Astrocyte (in vitro differentiated cells and primary cell): Measurements from ENCODE around the gene ZMYM1. TPM values are rescaled to one million over a fixed set of nuclear protein-coding genes. Genes with fewer than 3 reads are reported as not detected.

Experiments
- DNase-seq: peaks from one replicate; pipeline ENCODE4 v3.0.0-alpha.2; 2010; ENCODE audit warnings: low read depth
- FAIRE-seq: peaks from 2 replicates; lab custom pipeline; 2011; peaks lifted over from hg19 to GRCh38; lab: Jason Lieb, UNC
- H2AFZ ChIP-seq: 2 replicates; pipeline ENCODE4 v1.6.0; 2012; ENCODE audit warnings: low read depth, low read length, inconsistent platforms
- H3K27ac ChIP-seq: 2 replicates; pipeline ENCODE4 v1.5.1; 2011; ENCODE audit warnings: low read depth, low read length, inconsistent platforms
- H3K27me3 ChIP-seq: 2 replicates; pipeline ENCODE4 v1.6.0; 2011; ENCODE audit warnings: low read length, inconsistent platforms; ENCODE audit not compliant: insufficient read depth
- H3K36me3 ChIP-seq: 2 replicates; pipeline ENCODE4 v1.5.1; 2011; ENCODE audit warnings: low read length, inconsistent platforms; ENCODE audit not compliant: insufficient read depth
- H3K4me1 ChIP-seq: 2 replicates; pipeline ENCODE4 v1.5.1; 2011; ENCODE audit warnings: low read length, inconsistent platforms; ENCODE audit not compliant: insufficient read depth
- H3K4me2 ChIP-seq: 2 replicates; pipeline ENCODE4 v1.6.0; 2012; ENCODE audit warnings: low read length, inconsistent platforms
- H3K4me3 ChIP-seq: 2 replicates; pipeline ENCODE4 v1.5.1; 2011; ENCODE audit warnings: low read depth, mild to moderate bottlenecking, low read length, inconsistent platforms; ENCODE audit not compliant: insufficient read depth
- H3K79me2 ChIP-seq: 2 replicates; pipeline ENCODE4 v1.6.0; 2012; ENCODE audit warnings: mild to moderate bottlenecking, low read length, inconsistent platforms; ENCODE audit not compliant: insufficient read depth
- H3K9ac ChIP-seq: 2 replicates; pipeline ENCODE4 v1.6.0; 2012; ENCODE audit warnings: mild to moderate bottlenecking, low read length, inconsistent platforms
- H3K9me3 ChIP-seq: 2 replicates; pipeline ENCODE4 v1.5.1; 2012; ENCODE audit warnings: low read depth, mild to moderate bottlenecking, low read length, inconsistent platforms; ENCODE audit not compliant: insufficient read depth
- H4K20me1 ChIP-seq: 2 replicates; pipeline ENCODE4 v1.6.0; 2012; ENCODE audit warnings: low read length, inconsistent platforms; ENCODE audit not compliant: insufficient read depth
- H3K27ac Mint-ChIP-seq: one replicate; pipeline ENCODE4 v1.8.0; 2021; ENCODE audit warnings: mild to moderate bottlenecking, mixed read lengths; ENCODE audit not compliant: unreplicated experiment
- H3K27me3 Mint-ChIP-seq: one replicate; pipeline ENCODE4 v1.8.0; 2021; ENCODE audit warnings: low read depth, mixed read lengths; ENCODE audit not compliant: unreplicated experiment
- H3K36me3 Mint-ChIP-seq: one replicate; pipeline ENCODE4 v1.8.0; 2021; ENCODE audit warnings: low read depth, mixed read lengths; ENCODE audit not compliant: unreplicated experiment
- H3K4me1 Mint-ChIP-seq: one replicate; pipeline ENCODE4 v1.8.0; 2021; ENCODE audit warnings: low read depth, mixed read lengths; ENCODE audit not compliant: unreplicated experiment
- H3K4me3 Mint-ChIP-seq: one replicate; pipeline ENCODE4 v1.8.0; 2021; ENCODE audit warnings: mild to moderate bottlenecking, moderate library complexity, mixed read lengths; ENCODE audit not compliant: unreplicated experiment
- H3K9me3 Mint-ChIP-seq: one replicate; pipeline ENCODE4 v1.8.0; 2021; ENCODE audit warnings: mild to moderate bottlenecking, mixed read lengths; ENCODE audit not compliant: unreplicated experiment
- EZH2 ChIP-seq: IDR thresholded peaks from 2 replicates; pipeline ENCODE4 v1.6.1; 2012; ENCODE audit warnings: mild to moderate bottlenecking, low read length, inconsistent platforms; ENCODE audit not compliant: insufficient read depth
- total RNA-seq: library from RNA; stranded (reverse); gene quantifications from 2 replicates; pipeline ENCODE4 v1.2.1, GENCODE V29; 2021
- TF ChIP-seq, protein P1 (sequence below): IDR thresholded peaks from 2 replicates; pipeline ENCODE4 v1.5.1; 2011; ENCODE audit warnings: low read depth, mild to moderate bottlenecking, inconsistent platforms, low read length, moderate library complexity; ENCODE audit not compliant: insufficient read depth

Gene ZMYM1
- total RNA-seq, 1 donor from 2014 or later: 15.1 TPM

DNA sequence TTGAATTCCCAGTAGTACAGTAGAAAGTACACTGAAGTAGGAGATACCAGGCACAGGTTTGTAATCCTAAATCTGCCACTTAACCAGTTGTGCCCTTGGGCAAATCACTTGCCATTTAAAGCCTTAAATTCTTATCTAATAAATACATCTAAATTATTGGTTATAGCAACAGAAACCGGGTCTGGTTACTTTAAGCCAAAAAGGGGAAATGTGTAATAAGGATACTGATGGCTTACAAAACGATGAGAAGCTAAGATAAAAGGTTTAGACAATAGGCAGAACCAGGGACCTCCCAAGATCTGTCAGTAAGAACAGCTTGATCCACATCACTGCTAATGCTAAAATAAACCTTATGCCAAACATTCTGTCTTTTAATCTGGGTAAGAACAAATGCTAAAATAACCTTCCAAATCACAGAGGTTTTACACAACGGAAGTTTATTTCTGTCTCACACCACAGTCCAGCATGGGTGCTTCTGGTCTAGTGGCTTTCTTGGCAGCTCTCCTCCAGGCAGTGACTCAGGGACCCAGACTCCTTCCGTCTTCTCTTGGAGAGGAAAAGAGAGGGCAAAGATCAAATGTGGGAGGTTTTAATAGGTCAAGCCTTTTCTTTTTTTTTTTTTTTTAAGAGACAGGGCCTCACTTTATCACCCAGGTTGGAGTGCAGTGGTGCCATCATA is 16.5 kb upstream of the ZMYM1 start:
- FAIRE-seq (no peak), DNase-seq (peak; percentile 67)
- Histone ChIP-seq H3K9ac (no peak overlapping the region), H3K27ac (no peak overlapping the region), H4K20me1 (no peaks in the 10 kb centered on the region), H3K4me2 (peak overlapping the region; percentile 39), H3K79me2 (no peaks in the 10 kb centered on the region), H2AFZ (peak overlapping the region; percentile 24), H3K27me3 (no peaks in the 10 kb centered on the region), H3K36me3 (no peaks in the 10 kb centered on the region), H3K4me1 (no peaks in the 10 kb centered on the region), H3K4me3 (no peak overlapping the region), H3K9me3 (no peaks in the 10 kb centered on the region)
- no peak overlapping the region for H3K4me3 Mint-ChIP-seq
- peaks cover 6% of the 10 kb centered on the region for H3K27me3 Mint-ChIP-seq
- TF ChIP-seq EZH2: no peak
- TF ChIP-seq, protein P1, sequence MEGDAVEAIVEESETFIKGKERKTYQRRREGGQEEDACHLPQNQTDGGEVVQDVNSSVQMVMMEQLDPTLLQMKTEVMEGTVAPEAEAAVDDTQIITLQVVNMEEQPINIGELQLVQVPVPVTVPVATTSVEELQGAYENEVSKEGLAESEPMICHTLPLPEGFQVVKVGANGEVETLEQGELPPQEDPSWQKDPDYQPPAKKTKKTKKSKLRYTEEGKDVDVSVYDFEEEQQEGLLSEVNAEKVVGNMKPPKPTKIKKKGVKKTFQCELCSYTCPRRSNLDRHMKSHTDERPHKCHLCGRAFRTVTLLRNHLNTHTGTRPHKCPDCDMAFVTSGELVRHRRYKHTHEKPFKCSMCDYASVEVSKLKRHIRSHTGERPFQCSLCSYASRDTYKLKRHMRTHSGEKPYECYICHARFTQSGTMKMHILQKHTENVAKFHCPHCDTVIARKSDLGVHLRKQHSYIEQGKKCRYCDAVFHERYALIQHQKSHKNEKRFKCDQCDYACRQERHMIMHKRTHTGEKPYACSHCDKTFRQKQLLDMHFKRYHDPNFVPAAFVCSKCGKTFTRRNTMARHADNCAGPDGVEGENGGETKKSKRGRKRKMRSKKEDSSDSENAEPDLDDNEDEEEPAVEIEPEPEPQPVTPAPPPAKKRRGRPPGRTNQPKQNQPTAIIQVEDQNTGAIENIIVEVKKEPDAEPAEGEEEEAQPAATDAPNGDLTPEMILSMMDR: no peak
- peaks cover 3% of the 10 kb centered on the region for H3K9me3 Mint-ChIP-seq
- no peak overlapping the region for H3K27ac Mint-ChIP-seq
- peaks cover 1% of the 10 kb centered on the region for H3K36me3 Mint-ChIP-seq
- H3K4me1 Mint-ChIP-seq: no peaks in the 10 kb centered on the region

GRCh38 chr1:35064265-35064664 is 14.9 kb upstream of the ZMYM1 start:
- no peak for FAIRE-seq
- Histone ChIP-seq H3K4me2 (no peak overlapping the region), H3K27ac (no peak overlapping the region), H2AFZ (no peak overlapping the region), H3K4me1 (no peaks in the 10 kb centered on the region), H3K27me3 (no peaks in the 10 kb centered on the region), H3K4me3 (no peak overlapping the region), H3K36me3 (no peaks in the 10 kb centered on the region), H3K9me3 (no peaks in the 10 kb centered on the region), H4K20me1 (no peaks in the 10 kb centered on the region), H3K79me2 (no peaks in the 10 kb centered on the region), H3K9ac (no peak overlapping the region)
- no peaks in the 10 kb centered on the region for H3K4me1 Mint-ChIP-seq
- TF ChIP-seq EZH2: no peak
- TF ChIP-seq, protein P1: no peak
- H3K36me3 Mint-ChIP-seq: no peaks in the 10 kb centered on the region
- peaks cover 3% of the 10 kb centered on the region for H3K9me3 Mint-ChIP-seq
- no peak overlapping the region for H3K4me3 Mint-ChIP-seq
- DNase-seq: no peak
- H3K27me3 Mint-ChIP-seq: no peaks in the 10 kb centered on the region
- no peak overlapping the region for H3K27ac Mint-ChIP-seq

- TF ChIP-seq EZH2: no peak
- TF ChIP-seq, protein P1: no peak
- no peak for DNase-seq
- Histone ChIP-seq H3K4me2 (no peak overlapping the region), H3K27me3 (peaks cover 3% of the 10 kb centered on the region), H3K36me3 (no peaks in the 10 kb centered on the region), H3K79me2 (no peaks in the 10 kb centered on the region), H3K27ac (no peak overlapping the region), H3K9ac (no peak overlapping the region), H3K4me3 (no peak overlapping the region), H3K4me1 (no peaks in the 10 kb centered on the region), H4K20me1 (no peaks in the 10 kb centered on the region), H3K9me3 (no peaks in the 10 kb centered on the region), H2AFZ (no peak overlapping the region)
- no peak for FAIRE-seq
- H3K9me3 Mint-ChIP-seq: peaks cover 4% of the 10 kb centered on the region
- H3K27ac Mint-ChIP-seq: no peak overlapping the region
- no peaks in the 10 kb centered on the region for H3K27me3 Mint-ChIP-seq
- no peak overlapping the region for H3K4me3 Mint-ChIP-seq
- H3K4me1 Mint-ChIP-seq: no peaks in the 10 kb centered on the region
- H3K36me3 Mint-ChIP-seq: no peaks in the 10 kb centered on the region
Measured at GRCh38 chr1:35069746-35070145, 9.4 kb upstream of the ZMYM1 start.
